ENCODE results near the gene SMARCD2.

Gene SMARCD2

GRCh38 chr17:63827002-63827800, 15.3 kb downstream of the SMARCD2 start, which contains the start of the genes FTSJ3 and PSMC5:
Gene FTSJ3 (minus strand): TSS chr17:63827663. CDS start chr17:63826902, 761 bp downstream.
Gene PSMC5 (plus strand): TSS chr17:63827431. CDS start chr17:63827491, 60 bp downstream.
- TF ChIP-seq CTCF (IDR thresholded peaks at IDR 0.05; ENCODE audit: low read depth, low read length, missing control alignments), result peak; percentile 22
- DNase-seq (ENCODE audit: extremely low read depth, low read depth), result peak; percentile 85
- peak within 1 kb of the TSS; percentile 97 for H3K4me3 ChIP-seq (replicated peaks; ENCODE audit: low read depth, low read length)

- H3K4me3 ChIP-seq (replicated peaks; ENCODE audit: low read depth, low read length), result peak overlapping the region; percentile 97
- no peak for TF ChIP-seq CTCF (IDR thresholded peaks at IDR 0.05; ENCODE audit: low read depth, low read length, missing control alignments)
- no peak for DNase-seq (ENCODE audit: extremely low read depth, low read depth)
Observed at GRCh38 chr17:63826468-63827001, 15.9 kb downstream of the SMARCD2 start.

- no peak overlapping the region for H3K4me3 ChIP-seq (replicated peaks; ENCODE audit: low read depth, low read length)
- no peak for TF ChIP-seq CTCF (IDR thresholded peaks at IDR 0.05; ENCODE audit: low read depth, low read length, missing control alignments)
- DNase-seq (ENCODE audit: extremely low read depth, low read depth), result no peak
Observed at GRCh38 chr17:63824362-63824761, 18.1 kb downstream of the SMARCD2 start.

- DNase-seq (ENCODE audit: extremely low read depth, low read depth), result no peak
- no peak overlapping the region for H3K4me3 ChIP-seq (replicated peaks; ENCODE audit: low read depth, low read length)
- TF ChIP-seq CTCF (IDR thresholded peaks at IDR 0.05; ENCODE audit: low read depth, low read length, missing control alignments), result no peak
Observed at GRCh38 chr17:63823659-63824331, 18.7 kb downstream of the SMARCD2 start.

- no peak for DNase-seq (ENCODE audit: extremely low read depth, low read depth)
Observed at GRCh38 chr17:63822537-63822936, 19.9 kb downstream of the SMARCD2 start.

GRCh38 chr17:63821804-63822203, 20.7 kb downstream of the SMARCD2 start:
- DNase-seq (ENCODE audit: extremely low read depth, low read depth), result no peak
- H3K4me3 ChIP-seq (replicated peaks; ENCODE audit: low read depth, low read length), result no peak overlapping the region
- no peak for TF ChIP-seq CTCF (IDR thresholded peaks at IDR 0.05; ENCODE audit: low read depth, low read length, missing control alignments)

More at GRCh38 chr17:63822537-63822936, 19.9 kb downstream of the SMARCD2 start:
- no peak overlapping the region for H3K4me3 ChIP-seq (replicated peaks; ENCODE audit: low read depth, low read length)
- no peak for TF ChIP-seq CTCF (IDR thresholded peaks at IDR 0.05; ENCODE audit: low read depth, low read length, missing control alignments)
